ENCODE data around the gene GRAMD1B.

Gene GRAMD1B

GRCh38 chr11:123527526-123527925 is 97.5 kb downstream of the GRAMD1B start:
- no peak for DNase-seq

DNA sequence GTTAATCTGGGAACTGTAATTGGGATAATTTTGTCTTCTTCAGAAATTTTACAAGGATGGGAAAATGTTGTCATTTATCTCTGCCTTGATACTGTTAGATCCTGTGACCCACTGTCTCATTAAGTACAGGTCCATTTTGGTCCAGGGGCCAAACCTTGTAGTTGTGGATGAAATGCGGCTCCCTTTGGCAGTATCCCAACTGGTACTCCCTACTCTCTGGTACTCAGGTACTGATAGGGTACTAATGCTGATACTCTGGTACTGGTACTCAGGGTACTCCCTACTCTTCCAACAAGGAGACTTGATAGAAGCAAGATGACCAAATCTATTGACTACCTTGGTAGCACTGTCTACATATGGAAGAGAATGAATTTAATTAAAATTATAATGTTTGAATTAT is 97.9 kb downstream of the GRAMD1B start:
- no peak for DNase-seq

- DNase-seq, result no peak
These were observed 101.3 kb downstream of the GRAMD1B start for GRCh38 chr11:123531325-123531724.

GRCh38 chr11:123532131-123532530 is 102.1 kb downstream of the GRAMD1B start:
- DNase-seq, result no peak

- DNase-seq, result no peak
These were observed 105.3 kb downstream of the GRAMD1B start for GRCh38 chr11:123535401-123535800.

DNA sequence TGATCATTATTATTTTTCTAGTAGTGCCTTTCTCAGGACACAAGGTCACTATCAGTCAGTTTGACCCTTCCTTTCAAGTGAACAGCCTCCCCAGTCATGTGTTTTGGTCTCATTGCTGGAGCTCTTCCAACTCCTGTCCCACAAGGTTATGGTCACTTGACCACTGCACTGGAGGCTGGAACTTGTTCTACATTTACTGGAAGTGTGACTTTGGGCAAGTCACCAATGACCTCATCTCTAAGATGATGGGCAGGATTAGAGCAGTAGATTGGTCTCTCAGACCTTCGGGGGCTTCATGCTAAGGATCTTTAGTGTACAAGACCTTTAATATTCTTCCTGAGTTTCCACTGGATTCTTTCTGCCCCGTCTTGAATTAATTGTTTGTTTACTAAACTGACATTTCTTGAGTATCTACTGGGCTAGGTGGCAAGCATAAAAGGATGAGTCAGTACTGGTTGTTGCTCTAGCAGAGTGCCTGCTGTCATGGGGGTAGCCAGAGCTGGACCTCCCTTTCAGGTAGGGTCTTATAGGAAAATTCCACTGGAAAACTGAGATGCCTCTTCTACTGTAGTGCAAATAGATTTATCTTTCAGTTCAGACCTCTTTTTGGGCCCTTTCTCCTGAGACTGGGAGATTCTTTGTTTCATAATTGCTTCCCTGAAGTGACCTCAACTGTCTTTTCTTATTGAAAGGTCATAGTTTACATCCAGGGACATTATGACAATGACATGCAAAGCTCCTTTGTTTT is 106.8 kb downstream of the GRAMD1B start:
- no peak for DNase-seq

DNA sequence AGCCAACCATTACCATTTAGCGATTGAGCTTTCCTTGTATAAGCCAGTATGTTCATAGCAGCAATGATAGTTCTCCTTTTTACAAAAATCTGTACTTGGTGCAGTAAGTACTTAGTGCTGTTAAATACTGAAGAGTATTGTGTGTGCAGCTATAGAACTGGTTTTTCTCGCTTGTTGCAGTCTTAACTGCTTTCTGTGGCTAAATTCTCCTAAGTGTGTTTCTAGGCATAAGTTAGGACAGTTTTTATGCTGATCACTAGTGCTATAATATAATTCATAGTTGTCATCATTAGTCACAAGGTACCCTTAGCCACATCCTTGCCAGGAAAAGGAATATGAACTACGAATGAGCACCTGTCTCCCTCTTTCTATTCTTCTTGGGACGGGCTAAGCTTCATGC is 107.7 kb downstream of the GRAMD1B start:
- DNase-seq, result no peak

GRCh38 chr11:123543797-123544196 is 113.7 kb downstream of the GRAMD1B start:
- peak in 1 of 56 donors; percentile 12 for DNase-seq

DNA sequence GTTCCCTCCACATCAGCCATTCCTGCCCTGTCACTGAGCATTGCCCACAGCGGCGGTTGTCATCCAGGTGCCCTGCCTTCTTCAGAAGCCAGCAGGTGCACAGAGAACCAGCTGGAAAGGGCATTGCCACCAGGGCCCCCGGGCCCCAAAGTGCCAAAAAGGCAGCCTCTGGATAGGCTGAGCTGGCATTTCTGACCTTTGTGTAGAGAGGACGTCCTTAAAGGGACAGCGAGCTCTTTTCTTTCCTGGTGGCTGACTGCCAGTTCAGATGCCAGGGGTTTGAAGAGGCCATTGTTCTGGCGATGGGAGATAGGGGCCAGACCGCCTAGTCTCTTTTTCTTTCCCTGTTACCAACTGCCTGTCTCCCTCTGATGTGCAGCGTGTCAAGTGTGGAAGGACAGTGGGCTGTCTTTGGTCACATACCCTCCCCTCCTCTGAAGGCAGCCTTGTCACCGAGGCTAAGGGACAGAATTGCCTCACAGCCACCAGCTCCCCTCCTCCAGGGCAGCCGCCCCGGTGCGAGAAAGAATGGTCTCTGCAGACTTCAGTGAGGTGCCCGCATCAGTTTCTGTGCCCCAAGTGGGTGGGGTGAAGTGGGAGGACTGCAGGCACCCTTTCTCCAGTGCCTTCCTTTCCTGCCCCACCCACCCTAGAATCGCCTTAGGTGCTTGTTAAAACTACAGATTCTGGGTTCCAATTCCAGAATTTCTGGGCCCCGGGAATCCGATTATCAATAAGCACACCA is 114.7 kb downstream of the GRAMD1B start:
- DNase-seq, result peak in 38 of 56 donors; percentile 10 to 78 (median 42)

- DNase-seq, result no peak
These were observed 115.7 kb downstream of the GRAMD1B start for GRCh38 chr11:123545726-123546270.

GRCh38 chr11:123546515-123546914 is 116.4 kb downstream of the GRAMD1B start:
- no peak for DNase-seq

- no peak for DNase-seq
These were observed 117.1 kb downstream of the GRAMD1B start for GRCh38 chr11:123547180-123547579.

GRCh38 chr11:123548774-123549173 is 118.7 kb downstream of the GRAMD1B start:
- peak in 3 of 56 donors; percentile 13 to 32 (median 25) for DNase-seq

DNA sequence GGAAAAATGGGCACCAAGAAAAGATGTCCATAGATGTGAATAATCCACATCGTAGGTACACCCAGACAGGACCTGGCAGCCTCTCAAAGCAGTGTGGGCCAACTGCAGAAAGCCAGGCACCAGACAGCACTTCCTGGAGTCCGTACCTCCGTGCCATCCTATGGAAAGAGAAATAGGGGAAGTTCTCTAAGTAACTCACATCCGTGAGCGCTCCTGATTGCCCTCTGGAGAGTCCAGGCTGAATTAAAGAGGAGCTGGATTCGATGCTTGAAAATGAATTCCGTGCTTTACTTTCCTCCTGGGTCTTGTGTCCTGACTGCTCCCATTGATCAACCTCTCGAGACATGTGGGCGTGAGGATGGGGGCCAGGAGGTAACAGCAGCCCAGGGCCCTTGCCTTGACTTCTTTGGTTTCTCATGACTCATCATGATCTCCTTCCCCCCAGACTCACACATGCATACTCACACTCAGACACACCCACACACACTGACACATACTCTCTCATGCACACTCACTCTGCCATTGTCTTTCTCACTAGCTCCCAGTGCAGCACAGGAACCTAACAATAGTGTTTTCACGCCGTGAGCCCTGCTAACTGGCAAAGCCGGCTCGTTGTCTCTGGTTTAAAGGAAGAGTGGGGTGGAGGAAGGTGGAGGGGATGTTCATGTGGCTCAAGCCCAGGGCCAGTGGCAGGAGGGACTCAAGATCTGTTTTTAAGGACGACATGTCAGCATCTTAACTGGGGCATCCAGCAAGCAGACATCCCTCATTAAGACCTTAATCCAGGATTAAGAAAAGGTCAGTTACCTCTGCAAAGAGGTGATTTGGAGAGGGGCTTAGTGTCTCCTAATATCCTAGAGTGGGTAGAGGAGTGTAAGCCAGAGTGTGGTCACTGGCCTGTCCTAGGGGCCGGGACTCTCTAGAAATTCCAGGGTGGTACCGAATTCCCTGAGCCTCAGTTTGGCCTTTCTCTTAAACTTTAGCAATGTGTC is 120.2 kb downstream of the GRAMD1B start:
- no peak for DNase-seq

DNA sequence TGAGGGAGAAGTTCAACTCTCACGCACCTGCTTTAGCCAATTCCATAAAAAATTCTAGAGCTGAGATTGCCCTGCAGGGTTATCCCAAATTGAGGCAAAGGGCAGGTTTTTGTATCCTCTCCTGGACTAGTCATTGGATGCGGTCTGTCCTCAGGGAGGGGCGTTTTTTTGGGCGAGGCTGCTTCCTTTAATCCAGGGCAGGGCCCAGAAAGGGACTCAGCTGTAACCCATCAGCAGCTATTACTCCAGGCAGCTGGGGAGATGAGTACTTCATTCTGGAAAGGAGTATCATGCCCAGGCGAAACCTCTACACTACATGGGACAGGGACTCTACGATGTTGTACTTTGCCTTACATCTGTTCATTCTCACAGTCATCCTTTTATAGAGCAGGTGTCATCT is 121.0 kb downstream of the GRAMD1B start:
- DNase-seq, result no peak

GRCh38 chr11:123556633-123557032 is 126.6 kb downstream of the GRAMD1B start:
- DNase-seq, result no peak

DNA sequence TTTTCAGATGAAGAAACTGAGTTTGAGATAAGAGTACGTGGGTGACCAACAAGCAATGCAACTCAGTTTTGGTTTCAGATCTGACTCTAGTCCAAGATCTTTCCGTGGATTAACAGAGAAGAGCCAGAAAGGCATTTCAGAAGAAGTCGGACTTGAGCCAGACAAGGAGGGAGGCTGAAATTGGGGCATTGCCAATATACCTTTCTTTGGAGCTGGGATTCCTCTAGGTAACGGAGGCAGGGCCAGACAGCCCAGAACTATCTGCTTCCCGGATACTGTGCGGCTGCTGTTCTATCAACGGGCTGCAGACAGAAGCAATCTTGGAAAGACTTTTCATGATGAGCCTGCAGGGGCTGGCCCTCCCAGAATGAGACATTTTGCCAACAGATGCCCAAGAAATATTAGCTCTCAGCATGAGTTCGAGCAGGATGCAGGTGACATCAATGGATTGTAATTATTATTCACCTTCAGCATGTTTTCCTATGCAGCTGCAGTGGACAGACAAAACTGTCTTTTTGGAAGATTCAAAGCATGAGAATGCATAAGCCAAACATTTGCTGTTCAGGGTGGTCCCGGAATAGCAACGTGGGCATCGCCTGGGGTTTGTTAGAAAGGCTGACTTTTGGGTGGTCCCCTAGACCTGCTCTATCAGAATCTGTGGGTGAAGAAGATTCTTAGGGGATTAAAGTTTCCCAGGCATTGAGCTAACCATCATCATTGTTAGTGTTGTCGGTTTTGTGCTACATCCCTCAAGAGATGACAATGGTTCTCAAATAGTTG is 128.7 kb downstream of the GRAMD1B start:
- no peak for DNase-seq

GRCh38 chr11:123559523-123559955 is 129.5 kb downstream of the GRAMD1B start:
- DNase-seq, result peak in 2 of 56 donors; percentile 51 to 55

DNA sequence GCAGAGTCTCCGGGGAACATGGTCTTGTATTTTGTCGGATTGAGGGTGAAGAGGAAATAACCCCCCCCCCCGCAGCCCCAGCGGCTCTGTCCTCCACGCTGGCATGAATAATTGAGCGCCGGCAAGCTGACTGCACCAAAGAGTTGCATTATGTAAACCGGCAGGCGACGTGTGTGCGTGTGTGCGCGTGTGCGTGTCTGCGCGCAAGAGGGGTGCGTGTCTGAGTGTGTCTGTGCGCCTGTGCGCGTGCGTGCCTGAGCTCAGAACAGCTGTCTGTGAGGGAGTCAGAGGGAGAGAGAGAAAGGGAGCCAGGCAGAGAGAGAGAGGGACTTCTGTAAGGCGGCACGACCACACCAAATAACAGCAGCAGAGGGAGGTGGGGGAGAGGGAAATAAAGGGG is 129.9 kb downstream of the GRAMD1B start:
- peak in 51 of 56 donors; percentile 10 to 88 (median 61) for DNase-seq

GRCh38 chr11:123561431-123561800 is 131.3 kb downstream of the GRAMD1B start:
- peak in 16 of 56 donors; percentile 19 to 80 (median 52) for DNase-seq
